Stomach (tissue), 9 donors: ENCODE results near the gene ATP2B2. TPM values are rescaled to one million over a fixed set of nuclear protein-coding genes. Genes with fewer than 3 reads are reported as not detected.

ENCODE experiments used
- DNase-seq, 2 donors: peaks; one replicate each; pipeline versions ENCODE4 v3.0.0 to v3.0.0-alpha.2; 2013 to 2019
- H3K27ac ChIP-seq, 5 donors: fragments of 200-600 bp in 4 of 5; sonication (generic) in 4 of 5; one replicate each; pipeline ENCODE4 v1.5.1; 2013 to 2019; ENCODE audit warnings: mild to moderate bottlenecking in 1 of 5, moderate library complexity in 1 of 5
- H3K27me3 ChIP-seq, 3 donors: fragments of 200-600 bp; sonication (generic); one replicate each; pipeline ENCODE4 v1.5.1; 2017 to 2019; ENCODE audit warnings: mixed run types in 1 of 3
- H3K36me3 ChIP-seq, 4 donors: fragments of 200-600 bp; sonication (generic); 1 replicate in 3 of 4; 2 replicates in 1 of 4; pipeline ENCODE4 v1.5.1; 2016 to 2019
- H3K4me1 ChIP-seq, 4 donors: fragments of 200-600 bp; sonication (generic); one replicate each; pipeline ENCODE4 v1.5.1; 2016 to 2019
- H3K4me3 ChIP-seq, 4 donors: fragments of 200-600 bp; sonication (generic) in 3 of 4; one replicate each; pipeline ENCODE4 v1.5.1; 2016 to 2019; ENCODE audit warnings: mild to moderate bottlenecking in 1 of 4
- H3K9me3 ChIP-seq, 4 donors: fragments of 200-600 bp; sonication (generic); one replicate each; pipeline ENCODE4 v1.5.1; 2016 to 2019
- EP300 ChIP-seq: sonication (generic); formaldehyde crosslinking; IDR thresholded peaks from one replicate; pipeline ENCODE4 v1.6.1; 2017; ENCODE audit warnings: antibody characterized with exemption
- POLR2A ChIP-seq, 4 donors: fragments of 450-650 bp; IDR thresholded peaks; one replicate each; pipeline ENCODE4 v1.6.1; 2016; ENCODE audit warnings: antibody characterized with exemption in 4 of 4, control low read depth in 2 of 4, mild to moderate bottlenecking in 1 of 4, moderate library complexity in 1 of 4
- POLR2AphosphoS5 ChIP-seq, 3 donors: sonication (generic); formaldehyde crosslinking; IDR thresholded peaks; one replicate each; pipeline ENCODE4 v1.6.1; 2016; ENCODE audit warnings: antibody characterized with exemption in 3 of 3
- WGBS, 5 donors: extraction: QIAGEN DNeasy Blood & Tissue Kit in 3 of 5; methylation state at CpG; one replicate each; pipeline versions ENCODE4 v1.1.5 to v1.1.7; 2013 to 2018; 5-methylcytosine and 5-hydroxymethylcytosine counted together
- intact Hi-C: fragments of 100-400 bp; cut with DNase I; formaldehyde crosslinking; loops from one replicate; pipeline ENCODE4 v1.15.1; 2023; ENCODE audit warnings: low total_unique reads
- polyA plus RNA-seq, 3 donors: library from polyadenylated mRNA; stranded (reverse); fragments of 200-250 nt; gene quantifications; one replicate each; pipeline ENCODE4 v1.2.3, GENCODE V29; 2013
- total RNA-seq, 5 donors: library from RNA; depleted of rRNA; stranded (reverse); fragments of >200 nt; gene quantifications; one replicate each; pipeline versions ENCODE4 v1.1.0 to v1.2.3, GENCODE V29; 2014 to 2016
- TF ChIP-seq, protein P1 (sequence below), 7 experiments: fragments of 450-650 bp in 4 of 7; fragments of 200-600 bp in 3 of 7; sonication (generic) in 3 of 7; IDR thresholded peaks; one replicate each; pipeline ENCODE4 v1.5.1; 2016 to 2019; ENCODE audit warnings: antibody characterized with exemption in 7 of 7, control low read depth in 2 of 7, mild to moderate bottlenecking in 1 of 7
- donor health status: healthy with polysubstance abuse.
- donor health status: Bipolar disorder and iron deficiency.
- donor health status: healthy.

Gene ATP2B2
- total and polyA plus RNA-seq, 8 donors = 0.03 to 0.37 TPM; not detected in 6

DNA sequence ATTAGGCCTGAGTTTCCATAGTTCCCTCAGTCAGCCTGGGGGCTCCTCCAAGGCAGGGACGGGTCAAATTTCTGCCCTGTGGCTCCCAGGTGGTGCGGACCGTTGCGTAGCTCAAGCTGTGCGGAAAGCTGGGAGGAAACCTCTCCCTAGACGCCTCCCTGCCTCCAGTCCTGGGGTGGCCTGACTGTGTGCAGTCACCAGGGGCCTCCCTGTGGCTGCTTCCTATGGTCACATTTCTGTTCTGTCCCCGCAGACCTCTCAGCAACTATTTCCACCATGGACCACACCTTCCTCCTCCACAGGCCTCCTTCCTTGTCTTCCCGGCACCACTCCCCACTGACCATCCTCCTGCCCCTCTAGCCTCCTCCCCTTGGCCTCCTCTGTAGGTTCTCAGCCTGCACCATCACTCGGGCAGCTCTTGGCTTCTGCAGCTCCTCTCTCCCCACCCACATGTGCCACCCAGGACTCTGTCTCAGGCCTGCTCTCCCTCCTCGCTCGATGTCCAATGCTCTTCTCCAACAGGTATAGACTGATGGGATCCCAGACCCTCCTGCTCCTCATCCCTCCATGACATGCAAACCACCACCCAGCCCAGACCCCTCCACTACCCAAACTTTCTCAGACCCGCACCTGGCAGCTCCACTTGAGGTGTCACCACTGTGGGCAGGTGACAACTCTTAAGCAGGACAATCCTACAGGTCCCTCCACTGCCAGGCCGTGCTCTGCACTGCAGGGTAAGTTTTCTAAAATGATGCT, 157.6 kb downstream of the ATP2B2 start:
- no peaks in the 10 kb centered on the region for H3K9me3 ChIP-seq
- TF ChIP-seq POLR2A (IDR thresholded peaks at IDR 0.05) (no peak), EP300 (no peak), POLR2AphosphoS5 (IDR thresholded peaks at IDR 0.05) (no peak)
- TF ChIP-seq, protein P1, sequence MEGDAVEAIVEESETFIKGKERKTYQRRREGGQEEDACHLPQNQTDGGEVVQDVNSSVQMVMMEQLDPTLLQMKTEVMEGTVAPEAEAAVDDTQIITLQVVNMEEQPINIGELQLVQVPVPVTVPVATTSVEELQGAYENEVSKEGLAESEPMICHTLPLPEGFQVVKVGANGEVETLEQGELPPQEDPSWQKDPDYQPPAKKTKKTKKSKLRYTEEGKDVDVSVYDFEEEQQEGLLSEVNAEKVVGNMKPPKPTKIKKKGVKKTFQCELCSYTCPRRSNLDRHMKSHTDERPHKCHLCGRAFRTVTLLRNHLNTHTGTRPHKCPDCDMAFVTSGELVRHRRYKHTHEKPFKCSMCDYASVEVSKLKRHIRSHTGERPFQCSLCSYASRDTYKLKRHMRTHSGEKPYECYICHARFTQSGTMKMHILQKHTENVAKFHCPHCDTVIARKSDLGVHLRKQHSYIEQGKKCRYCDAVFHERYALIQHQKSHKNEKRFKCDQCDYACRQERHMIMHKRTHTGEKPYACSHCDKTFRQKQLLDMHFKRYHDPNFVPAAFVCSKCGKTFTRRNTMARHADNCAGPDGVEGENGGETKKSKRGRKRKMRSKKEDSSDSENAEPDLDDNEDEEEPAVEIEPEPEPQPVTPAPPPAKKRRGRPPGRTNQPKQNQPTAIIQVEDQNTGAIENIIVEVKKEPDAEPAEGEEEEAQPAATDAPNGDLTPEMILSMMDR (IDR thresholded peaks at IDR 0.05) = no peak
- 73 to 78% (median 75%) methylated on average over 11 to 13 of the region's 13 CpGs for WGBS, 5 donors
- H3K4me3 ChIP-seq = no peak overlapping the region
- peaks cover 0 to 25% (median 0%) of the 10 kb centered on the region in 3 donors for H3K27me3 ChIP-seq
- H3K36me3 ChIP-seq = no peaks in the 10 kb centered on the region
- H3K4me1 ChIP-seq = no peaks in the 10 kb centered on the region
- no peak overlapping the region for H3K27ac ChIP-seq
- no peak for DNase-seq
- intact Hi-C loops = no loop called here

GRCh38 chr3:10345911-10346310, 159.5 kb downstream of the ATP2B2 start:
- WGBS, 5 donors = 81 to 88% (median 85%) methylated on average over 3 to 15 of the region's 15 CpGs
- no peaks in the 10 kb centered on the region for H3K4me1 ChIP-seq
- no peak for DNase-seq
- H3K4me3 ChIP-seq = no peak overlapping the region
- no peaks in the 10 kb centered on the region for H3K36me3 ChIP-seq
- peaks cover 0 to 19% (median 0%) of the 10 kb centered on the region in 3 donors for H3K27me3 ChIP-seq
- no peaks in the 10 kb centered on the region for H3K9me3 ChIP-seq
- H3K27ac ChIP-seq = no peak overlapping the region
- intact Hi-C loops = no loop called here
- TF ChIP-seq POLR2AphosphoS5 (IDR thresholded peaks at IDR 0.05) (no peak), EP300 (no peak), POLR2A (IDR thresholded peaks at IDR 0.05) (no peak)
- TF ChIP-seq, protein P1 (IDR thresholded peaks at IDR 0.05) = no peak

- intact Hi-C loops = loop anchor here (5.0 kb wide), 1 partner anchor 392 kb away; no protein-coding TSS in a partner anchor
- WGBS, 5 donors = 20 to 72% (median 63%) methylated on average over 1 to 19 of the region's 19 CpGs
- no peak overlapping the region for H3K27ac ChIP-seq
- H3K9me3 ChIP-seq = no peaks in the 10 kb centered on the region
- H3K4me1 ChIP-seq = no peaks in the 10 kb centered on the region
- H3K27me3 ChIP-seq = peaks cover 0 to 12% (median 0%) of the 10 kb centered on the region in 3 donors
- TF ChIP-seq EP300 (no peak), POLR2A (IDR thresholded peaks at IDR 0.05) (no peak), POLR2AphosphoS5 (IDR thresholded peaks at IDR 0.05) (no peak)
- TF ChIP-seq, protein P1 (IDR thresholded peaks at IDR 0.05) = no peak
- DNase-seq = no peak
- no peak overlapping the region for H3K4me3 ChIP-seq
- no peaks in the 10 kb centered on the region for H3K36me3 ChIP-seq
Observed at GRCh38 chr3:10344944-10345575, 160.3 kb downstream of the ATP2B2 start.

DNA sequence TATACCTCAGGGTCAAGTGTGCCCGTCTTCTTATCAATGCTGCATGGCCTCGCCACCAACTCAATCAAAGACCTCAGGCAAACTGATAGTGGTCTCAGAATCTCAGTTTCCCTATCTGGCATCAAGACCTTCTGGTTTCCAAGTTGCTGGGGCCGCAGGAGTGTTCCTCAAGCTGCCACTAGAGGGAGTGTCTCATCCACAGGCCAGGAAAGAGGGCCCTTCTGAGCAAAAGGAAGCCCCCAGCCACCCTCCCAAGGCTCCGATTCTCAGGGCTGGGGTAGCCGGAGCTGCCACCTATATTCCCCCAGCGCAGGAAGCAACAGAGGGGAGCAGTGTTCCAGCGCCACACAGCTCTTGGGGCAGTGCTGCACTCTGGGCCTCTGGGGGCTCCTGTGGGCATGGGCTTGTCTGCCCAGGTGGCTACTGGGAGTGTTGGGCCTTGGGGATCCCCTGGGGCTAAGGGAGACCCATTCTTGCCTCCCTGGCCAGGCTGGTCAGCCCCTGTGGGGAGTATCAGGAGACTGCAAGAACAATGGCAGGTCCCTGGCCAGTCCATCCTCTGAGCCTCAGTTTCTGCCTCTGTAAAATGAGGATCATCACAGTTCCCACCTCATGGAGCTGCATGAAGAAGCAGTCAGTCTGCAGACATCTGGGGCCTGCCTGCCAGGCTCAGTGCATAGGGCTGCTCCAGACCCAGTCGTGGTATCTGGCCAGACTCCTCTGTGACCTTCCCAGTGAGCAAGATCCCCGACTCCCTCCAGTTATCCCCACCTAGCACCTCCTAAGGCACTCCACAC, 161.0 kb downstream of the ATP2B2 start:
- H3K9me3 ChIP-seq = no peaks in the 10 kb centered on the region
- TF ChIP-seq, protein P1 (IDR thresholded peaks at IDR 0.05) = peak in 5 of 7 experiments; percentile 30 to 91 (median 87)
- no peak for TF ChIP-seq POLR2A (IDR thresholded peaks at IDR 0.05)
- intact Hi-C loops = loop anchor here (5.0 kb wide), 1 partner anchor 393 kb away; no protein-coding TSS in a partner anchor
- H3K4me1 ChIP-seq = no peaks in the 10 kb centered on the region
- H3K27me3 ChIP-seq = peaks cover 0 to 9% (median 0%) of the 10 kb centered on the region in 3 donors
- H3K36me3 ChIP-seq = no peaks in the 10 kb centered on the region
- WGBS, 5 donors = 24 to 33% (median 27%) methylated on average over 5 to 9 of the region's 9 CpGs
- H3K27ac ChIP-seq = no peak overlapping the region
- no peak overlapping the region for H3K4me3 ChIP-seq
- DNase-seq = peak; percentile 50 to 70
